OCI-LY7 (cell line): ENCODE data around the gene ODC1. TPM values are rescaled to one million over a fixed set of nuclear protein-coding genes. Genes with fewer than 3 reads are reported as not detected.

ENCODE experiments used
- BruUV-seq: library from RNA; stranded (reverse); fragments of 400-500 nt; replicated peaks from 2 replicates; lab custom pipeline; 2021; lab: Mats Ljungman, UMichigan
- CTCF ChIA-PET: fragments of 300-600 bp; sonication (Branson Sonifier 250); formaldehyde crosslinking; loops from one replicate; lab custom pipeline; 2022; ENCODE audit warnings: antibody characterized with exemption; ENCODE audit not compliant: unreplicated experiment; lab: Charles Lee
- POLR2A ChIA-PET: fragments of 300-600 bp; sonication (Branson Sonifier 250); formaldehyde crosslinking; loops from one replicate; lab custom pipeline; 2022; ENCODE audit warnings: antibody characterized with exemption; lab: Charles Lee
- DNase-seq: peaks from one replicate; pipeline ENCODE4 v3.0.0-alpha.2; 2015; ENCODE audit warnings: low spot score
- H2AFZ ChIP-seq: fragments of 200-600 bp; sonication (generic), shearing (Covaris generic); 2 replicates; pipeline ENCODE4 v1.6.1; 2014; ENCODE audit warnings: mild to moderate bottlenecking, antibody characterized with exemption, low read length, moderate library complexity
- H3K27ac ChIP-seq: fragments of 200-600 bp; sonication (generic); 2 replicates; pipeline ENCODE4 v1.5.1; 2014; ENCODE audit warnings: mixed run types, low read depth, mild to moderate bottlenecking, moderate library complexity, low read length, inconsistent platforms; ENCODE audit not compliant: poor library complexity, severe bottlenecking
- H3K36me3 ChIP-seq: fragments of 200-600 bp; sonication (generic); 2 replicates; pipeline ENCODE4 v1.6.1; 2014; ENCODE audit warnings: mild to moderate bottlenecking, antibody characterized with exemption, low read length, moderate library complexity, mixed read lengths; ENCODE audit not compliant: insufficient read depth
- H3K4me1 ChIP-seq: fragments of 200-600 bp; sonication (generic); 2 replicates; pipeline ENCODE4 v1.5.1; 2014; ENCODE audit warnings: mild to moderate bottlenecking, low read length; ENCODE audit not compliant: insufficient read depth, poor library complexity, severe bottlenecking
- H3K4me2 ChIP-seq: fragments of 200-600 bp; sonication (generic); 2 replicates; pipeline ENCODE4 v1.6.1; 2014; ENCODE audit warnings: mild to moderate bottlenecking, low read length
- H3K4me3 ChIP-seq: fragments of 200-600 bp; sonication (generic); 2 replicates; pipeline ENCODE4 v1.5.1; 2014; ENCODE audit warnings: mild to moderate bottlenecking, low read depth, low read length; ENCODE audit not compliant: poor library complexity, severe bottlenecking
- H3K79me2 ChIP-seq: fragments of 200-600 bp; sonication (generic); 2 replicates; pipeline ENCODE4 v1.6.1; 2016; ENCODE audit warnings: low read depth, mild to moderate bottlenecking, low read length, moderate library complexity, mixed read lengths; ENCODE audit not compliant: insufficient read depth
- H3K9me2 ChIP-seq: fragments of 200-600 bp; sonication (generic); 2 replicates; pipeline ENCODE4 v1.6.1; 2016; ENCODE audit warnings: mild to moderate bottlenecking, low read length, mixed read lengths; ENCODE audit not compliant: insufficient read depth
- H3K9me3 ChIP-seq: fragments of 200-600 bp; sonication (generic); 2 replicates; pipeline ENCODE4 v1.6.1; 2014; ENCODE audit warnings: mild to moderate bottlenecking, mixed run types, low read length, mixed read lengths
- H4K20me1 ChIP-seq: fragments of 200-600 bp; sonication (generic); 2 replicates; pipeline ENCODE4 v1.6.1; 2014; ENCODE audit warnings: mild to moderate bottlenecking, antibody characterized with exemption, low read length, moderate library complexity, mixed read lengths; ENCODE audit not compliant: insufficient read depth
- CTCF ChIP-seq: fragments of 200-600 bp; sonication (generic); conservative IDR thresholded peaks from 2 replicates; pipeline ENCODE4 v1.5.1; 2014; ENCODE audit warnings: mild to moderate bottlenecking, antibody characterized with exemption, low read length, moderate library complexity, mixed read lengths
- EZH2phosphoT487 ChIP-seq: fragments of 200-600 bp; sonication (generic); IDR thresholded peaks from 2 replicates; pipeline ENCODE4 v1.6.1; 2018; ENCODE audit warnings: low read depth, borderline replicate concordance, mild to moderate bottlenecking, mixed run types, antibody characterized with exemption, low read length, moderate library complexity, mixed read lengths
- intact Hi-C: fragments of 100-400 bp; cut with micrococcal nuclease; formaldehyde crosslinking; loops from one replicate; pipeline ENCODE4 v1.10.0; 2022; ENCODE audit not compliant: unreplicated experiment
- total RNA-seq, 2 experiments: library from RNA; depleted of rRNA in 1 of 2; stranded (reverse); fragments of >200 nt in 1 of 2; shearing (Covaris generic) in 1 of 2; gene quantifications; 2 replicates each; pipeline ENCODE4 v1.2.3, GENCODE V29; 2014 to 2022

The ODC1 gene
- total RNA-seq, 2 experiments from 2014 or later: 256 to 273 TPM

GRCh38 chr2:10397878-10398277 lies 50.2 kb downstream of the ODC1 start:
- Histone ChIP-seq H3K4me3 (no peak overlapping the region), H4K20me1 (no peaks in the 10 kb centered on the region), H3K79me2 (no peaks in the 10 kb centered on the region), H3K4me2 (no peak overlapping the region), H3K9me2 (no peaks in the 10 kb centered on the region), H3K9me3 (no peaks in the 10 kb centered on the region), H3K4me1 (peaks cover 8% of the 10 kb centered on the region), H2AFZ (no peak overlapping the region), H3K27ac (no peak overlapping the region), H3K36me3 (no peaks in the 10 kb centered on the region)
- intact Hi-C loops: no loop called here
- TF ChIP-seq EZH2phosphoT487 (no peak), CTCF (no peak)
- ChIA-PET POLR2A (no interaction called here), CTCF (no interaction called here)
- DNase-seq: no peak
- no TSS peak for BruUV-seq

DNA sequence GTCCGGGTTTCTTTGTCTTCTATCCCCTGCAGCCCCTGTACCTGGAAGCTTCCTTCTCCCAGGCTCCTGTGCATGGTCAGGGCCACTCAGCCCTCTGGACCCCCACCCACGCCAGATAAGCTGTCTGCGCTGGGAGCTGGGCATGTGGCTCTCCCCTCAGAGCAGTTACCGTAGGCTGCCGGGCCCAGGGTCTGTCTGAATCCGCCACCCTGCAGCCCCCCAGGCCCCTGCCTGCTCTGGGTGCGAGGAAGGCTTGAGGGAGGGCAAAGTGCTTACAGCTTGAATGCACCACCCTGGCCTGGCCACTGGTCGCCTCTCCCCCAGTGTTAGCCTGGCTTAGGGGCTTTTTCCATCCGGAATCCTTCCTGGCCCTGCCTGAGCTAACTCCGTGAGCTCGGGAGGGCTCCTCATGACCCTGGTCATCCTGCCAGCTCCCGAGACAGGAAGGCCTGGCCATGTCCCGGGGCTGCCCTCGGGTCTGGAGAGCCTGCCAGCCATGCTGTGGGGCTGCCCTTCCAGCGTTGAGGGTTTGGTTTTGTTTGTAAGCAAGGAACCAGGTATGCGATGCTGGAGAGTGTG lies 50.7 kb downstream of the ODC1 start:
- H3K36me3 ChIP-seq: no peaks in the 10 kb centered on the region
- TF ChIP-seq CTCF: no peak
- no peak for TF ChIP-seq EZH2phosphoT487
- H3K27ac ChIP-seq: no peak overlapping the region
- peaks cover 8% of the 10 kb centered on the region for H3K4me1 ChIP-seq
- intact Hi-C loops: no loop called here
- no peak overlapping the region for H2AFZ ChIP-seq
- H3K9me2 ChIP-seq: no peaks in the 10 kb centered on the region
- H3K79me2 ChIP-seq: no peaks in the 10 kb centered on the region
- POLR2A ChIA-PET: no interaction called here
- H3K4me2 ChIP-seq: no peak overlapping the region
- BruUV-seq: no TSS peak
- H4K20me1 ChIP-seq: no peaks in the 10 kb centered on the region
- no peak for DNase-seq
- H3K4me3 ChIP-seq: no peak overlapping the region
- CTCF ChIA-PET: no interaction called here
- no peaks in the 10 kb centered on the region for H3K9me3 ChIP-seq

DNA sequence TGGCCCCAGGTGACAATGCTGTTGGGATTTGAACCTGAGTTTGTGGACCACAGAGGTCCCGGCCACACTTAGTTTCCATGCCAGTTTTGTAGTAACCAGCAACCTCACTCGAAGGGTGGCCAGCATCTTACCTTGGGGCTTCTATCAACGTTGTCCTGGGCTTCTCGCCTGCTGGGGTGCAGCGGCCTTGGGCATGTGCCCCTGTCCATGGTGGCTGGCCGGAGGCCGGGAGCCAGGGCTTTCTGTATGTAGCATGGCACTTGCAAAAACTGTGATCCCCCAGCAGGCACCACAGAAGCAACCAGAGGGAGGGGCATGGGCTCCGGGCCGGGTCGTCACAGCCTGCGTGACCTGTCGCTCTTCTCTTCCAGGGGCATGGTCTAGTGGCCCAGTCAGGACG lies 51.7 kb downstream of the ODC1 start:
- intact Hi-C loops: no loop called here
- Histone ChIP-seq H3K4me3 (no peak overlapping the region), H3K4me2 (no peak overlapping the region), H3K79me2 (no peaks in the 10 kb centered on the region), H3K9me3 (no peaks in the 10 kb centered on the region), H3K9me2 (no peaks in the 10 kb centered on the region), H2AFZ (no peak overlapping the region), H3K27ac (no peak overlapping the region), H4K20me1 (no peaks in the 10 kb centered on the region), H3K36me3 (no peaks in the 10 kb centered on the region), H3K4me1 (peaks cover 8% of the 10 kb centered on the region)
- POLR2A ChIA-PET: no interaction called here
- CTCF ChIA-PET: no interaction called here
- TF ChIP-seq EZH2phosphoT487: no peak
- TF ChIP-seq CTCF: no peak
- BruUV-seq: no TSS peak
- no peak for DNase-seq
